Measurements from ENCODE around the gene ATP11B. TPM values are rescaled to one million over a fixed set of nuclear protein-coding genes. Genes with fewer than 3 reads are reported as not detected.

Gene ATP11B
- total RNA-seq, result 59.9 and 69.8 TPM in 2 replicates

DNA sequence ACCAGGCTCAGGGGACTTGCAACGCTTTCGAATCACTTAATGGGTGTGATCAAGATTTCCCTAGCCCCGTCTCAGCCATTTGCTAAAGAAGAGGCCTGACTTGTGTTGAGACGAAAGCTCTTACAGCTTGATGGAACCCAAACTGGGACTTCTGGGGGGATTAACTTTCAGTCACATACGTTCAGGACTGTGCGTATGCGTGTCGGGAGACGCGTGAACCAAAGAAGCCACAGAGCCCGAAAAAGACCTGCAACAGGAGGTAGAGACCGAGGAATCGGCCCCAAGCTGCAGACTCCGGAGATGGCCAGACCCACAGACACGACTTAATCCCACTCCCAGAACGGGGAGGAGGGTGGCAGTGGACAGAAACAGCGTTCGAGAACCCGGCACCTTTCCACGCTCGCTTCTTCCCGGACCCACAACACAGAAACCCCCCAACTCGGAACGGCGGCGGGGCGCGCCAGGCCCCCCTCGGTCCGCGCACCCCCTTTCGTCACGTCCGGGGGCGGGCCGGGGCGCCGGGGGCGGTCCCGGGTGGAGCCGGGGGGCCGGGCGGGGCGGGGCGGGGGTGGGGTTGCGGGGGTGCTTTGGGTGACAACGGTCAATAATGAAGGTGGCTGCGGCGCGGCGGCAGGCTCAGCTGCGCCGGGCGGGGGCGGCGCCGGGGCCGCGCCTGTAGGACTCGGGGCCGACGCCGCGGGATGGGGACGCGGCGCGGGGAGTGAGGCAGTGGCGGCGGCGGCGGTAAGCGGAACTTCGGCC lies at the start of gene ATP11B:
ATP11B (plus strand) TSS at position 604 of the 762 bp plus-strand sequence. CDS start 256 bp downstream, outside the sequence.
- peak; percentile 50 for DNase-seq (ENCODE audit: low read depth)

DNA sequence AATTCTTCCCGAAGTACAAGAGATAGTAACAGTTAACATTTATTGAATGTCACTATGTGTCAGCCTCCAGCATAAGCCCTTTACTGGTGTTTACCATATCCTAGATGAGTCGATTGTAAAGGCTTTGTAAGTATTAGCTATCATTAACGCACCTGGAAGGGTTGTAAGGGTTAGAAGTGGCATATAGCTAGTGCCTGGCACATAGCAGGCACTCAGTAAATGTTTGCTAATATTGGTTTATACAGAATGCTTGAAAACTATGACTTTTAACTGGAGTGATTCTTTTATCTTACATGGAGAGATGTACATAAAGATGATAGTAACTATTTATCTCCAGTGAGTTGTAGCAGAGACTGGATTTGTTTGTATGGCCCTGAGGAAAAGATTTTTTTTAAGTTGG lies 46.3 kb upstream of the ATP11B start:
- DNase-seq (ENCODE audit: low read depth), result no peak

DNA sequence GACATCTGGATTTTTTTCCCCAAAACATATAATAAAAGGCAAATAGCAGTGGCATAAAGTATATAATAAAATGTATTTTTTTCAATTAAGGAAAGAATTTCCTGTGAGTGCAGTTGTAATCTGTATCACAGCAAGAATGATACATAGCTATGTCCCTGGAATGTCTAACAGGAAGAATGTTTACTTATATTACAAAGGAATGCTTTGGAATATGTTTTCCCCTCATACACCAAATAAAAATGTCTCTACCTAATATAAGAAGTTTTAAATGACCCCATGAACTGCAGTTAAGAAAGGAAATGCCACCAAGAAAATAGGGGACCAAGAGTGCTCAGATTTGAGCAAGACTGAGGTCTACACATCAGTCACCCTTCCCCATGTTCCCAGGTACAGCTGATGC lies 38.0 kb upstream of the ATP11B start:
- no peak for DNase-seq (ENCODE audit: low read depth)

DNA sequence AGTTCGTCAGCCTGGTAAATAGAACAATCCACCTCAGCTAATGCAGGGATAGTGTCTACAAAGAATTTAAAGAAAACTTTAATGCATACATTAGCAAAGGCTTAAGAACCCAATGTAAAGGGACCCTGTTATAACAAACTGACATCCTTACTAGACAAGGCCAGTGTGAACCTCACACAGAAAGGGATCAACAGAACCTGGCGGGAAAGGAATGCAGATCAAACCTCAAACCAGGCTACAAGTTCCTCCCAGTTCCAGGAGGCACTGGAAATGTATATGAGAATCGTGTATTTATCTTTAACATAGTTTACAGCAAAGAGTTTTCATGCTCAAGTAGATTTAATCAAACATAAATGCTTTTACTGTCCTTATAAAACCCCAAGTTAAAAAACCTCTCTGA lies 37.6 kb upstream of the ATP11B start:
- DNase-seq (ENCODE audit: low read depth), result no peak

DNA sequence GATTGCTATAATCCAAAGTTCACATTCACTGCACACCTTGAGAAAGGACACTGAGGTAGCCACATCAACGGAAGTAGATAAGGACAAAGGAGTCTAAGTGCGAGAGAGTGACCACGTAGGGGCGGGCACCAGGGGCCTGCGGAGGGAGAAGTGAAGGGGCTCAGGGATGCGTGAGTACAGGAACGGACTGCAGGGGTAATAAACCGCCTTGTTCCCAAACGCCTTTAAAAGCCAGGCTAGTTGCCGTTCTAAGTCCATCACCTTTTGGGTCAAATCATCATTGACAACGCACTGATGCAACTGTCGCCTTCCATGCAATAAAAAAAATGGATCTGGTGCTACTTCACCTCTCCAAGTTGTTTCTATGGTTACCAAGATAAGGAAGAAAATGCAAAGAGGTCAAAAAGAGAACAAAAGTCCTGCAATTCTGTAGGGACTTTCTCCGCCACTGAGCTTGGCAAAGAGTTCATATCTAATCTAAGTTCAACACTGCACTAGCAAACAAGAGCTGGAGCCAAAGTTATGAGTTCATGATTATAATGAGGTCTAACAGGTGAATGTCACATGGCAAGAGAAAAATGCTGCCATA lies 32.6 kb upstream of the ATP11B start:
- DNase-seq (ENCODE audit: low read depth), result no peak

DNA sequence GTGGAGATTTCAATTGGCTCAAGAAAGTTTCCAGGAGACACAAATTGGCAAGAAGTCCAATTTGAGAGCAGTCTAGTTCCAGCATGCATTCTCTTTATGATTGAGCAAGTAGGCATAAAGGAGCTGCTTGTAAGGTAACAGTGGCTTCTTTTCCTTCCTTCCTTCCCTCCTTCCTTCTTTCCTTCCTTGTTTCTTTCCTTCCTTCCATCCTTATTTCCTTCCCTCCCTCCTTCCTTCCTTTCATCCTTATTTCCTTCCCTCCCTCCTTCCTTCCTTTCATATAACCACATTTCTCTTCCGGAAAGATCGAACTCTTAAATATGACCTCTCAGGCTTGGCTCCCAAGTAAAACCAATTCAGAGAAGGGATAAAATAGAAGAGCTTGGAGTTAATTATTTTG lies 29.4 kb upstream of the ATP11B start:
- DNase-seq (ENCODE audit: low read depth), result no peak

DNA sequence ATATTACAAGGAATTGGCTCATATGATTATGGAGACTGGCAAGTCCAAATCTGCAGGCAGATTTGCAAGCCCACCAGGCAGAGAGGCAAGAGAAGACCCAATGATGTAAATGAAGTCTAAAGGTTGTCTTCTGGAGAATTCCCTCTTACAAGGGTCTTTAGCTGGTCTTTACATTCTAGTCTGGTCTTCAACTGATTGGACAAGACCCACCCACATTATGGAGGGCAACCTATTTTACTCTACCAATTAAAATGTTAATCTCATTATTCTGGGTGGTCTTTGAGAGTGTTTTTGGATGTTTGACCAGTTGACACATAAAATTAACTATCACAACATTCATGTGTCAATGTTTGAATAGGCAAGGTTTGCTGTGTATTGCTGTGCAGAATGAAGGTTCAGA lies 28.0 kb upstream of the ATP11B start:
- no peak for DNase-seq (ENCODE audit: low read depth)

DNA sequence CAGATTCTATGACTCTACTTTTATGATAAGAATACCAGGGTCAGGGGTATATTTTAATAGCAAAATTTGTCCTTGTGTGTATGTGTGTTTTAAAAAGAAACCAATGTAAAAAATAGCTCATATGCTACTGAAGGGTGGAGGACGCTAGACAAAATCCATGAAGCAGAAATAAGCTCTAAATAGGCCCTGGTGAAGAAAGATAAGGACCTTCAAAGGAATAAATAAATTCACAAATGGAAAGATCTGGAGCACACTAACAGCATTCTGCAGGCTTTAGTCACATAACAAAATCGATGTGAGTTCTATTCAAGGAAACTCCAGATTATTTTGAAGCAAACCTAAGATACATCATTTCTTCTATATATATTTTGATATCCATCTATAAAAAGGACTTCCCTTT lies 27.2 kb upstream of the ATP11B start:
- no peak for DNase-seq (ENCODE audit: low read depth)

DNA sequence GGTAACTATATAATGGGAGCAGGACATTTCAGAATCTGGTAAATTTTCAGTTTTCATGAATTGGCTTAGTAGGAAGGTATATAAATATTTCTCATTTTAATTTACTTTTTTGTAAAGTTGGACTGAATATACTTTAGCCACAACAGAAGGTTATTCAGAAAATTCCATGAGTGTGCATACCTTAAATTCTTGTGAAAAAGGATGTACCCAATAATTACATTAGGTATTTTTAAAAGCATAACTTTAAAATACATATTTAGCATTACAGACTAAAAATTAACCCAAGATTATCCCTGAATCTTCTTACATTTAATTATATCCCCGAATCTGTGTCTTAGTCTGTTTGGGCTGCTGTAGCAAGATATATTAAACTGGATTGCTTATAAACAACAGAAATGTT lies 24.9 kb upstream of the ATP11B start:
- DNase-seq (ENCODE audit: low read depth), result no peak

DNA sequence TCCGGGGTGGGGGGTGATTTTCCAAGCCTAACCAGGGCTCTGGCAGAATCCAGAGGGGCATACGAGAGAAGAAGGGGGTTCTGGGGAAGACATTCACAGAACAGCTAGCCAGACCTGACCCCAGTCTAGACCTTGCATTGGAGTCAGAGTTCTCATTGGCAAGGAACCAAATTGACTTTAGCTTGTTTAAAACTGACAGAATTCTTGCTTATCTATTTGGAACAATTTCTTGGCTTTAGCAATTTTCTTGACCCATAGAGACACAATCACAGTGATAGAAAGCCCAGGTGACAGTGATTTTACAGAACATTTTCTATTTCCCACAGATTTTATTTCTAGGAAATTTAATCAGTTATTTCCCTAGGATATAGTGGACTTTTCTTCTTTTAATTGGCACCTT lies 23.6 kb upstream of the ATP11B start:
- DNase-seq (ENCODE audit: low read depth), result no peak

DNA sequence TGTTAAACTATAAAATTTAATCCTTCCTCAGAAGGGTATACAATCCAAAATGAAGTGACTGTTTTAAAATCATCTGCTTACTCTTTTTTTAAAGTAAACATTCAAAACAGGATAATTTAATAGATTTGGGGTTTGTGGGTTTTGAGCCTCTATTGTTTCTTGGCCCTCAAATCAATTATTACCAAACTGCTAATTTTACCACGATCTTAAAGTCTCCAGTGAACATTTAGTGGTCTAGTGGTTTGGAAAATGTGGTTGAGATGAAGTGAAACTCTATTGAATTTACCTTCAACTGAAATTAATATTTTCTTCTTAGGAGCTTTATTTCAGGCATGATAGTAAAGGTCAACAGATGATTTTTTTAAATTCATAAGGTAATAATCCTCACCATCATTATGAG lies 11.2 kb upstream of the ATP11B start:
- peak; percentile 26 for DNase-seq (ENCODE audit: low read depth)

DNA sequence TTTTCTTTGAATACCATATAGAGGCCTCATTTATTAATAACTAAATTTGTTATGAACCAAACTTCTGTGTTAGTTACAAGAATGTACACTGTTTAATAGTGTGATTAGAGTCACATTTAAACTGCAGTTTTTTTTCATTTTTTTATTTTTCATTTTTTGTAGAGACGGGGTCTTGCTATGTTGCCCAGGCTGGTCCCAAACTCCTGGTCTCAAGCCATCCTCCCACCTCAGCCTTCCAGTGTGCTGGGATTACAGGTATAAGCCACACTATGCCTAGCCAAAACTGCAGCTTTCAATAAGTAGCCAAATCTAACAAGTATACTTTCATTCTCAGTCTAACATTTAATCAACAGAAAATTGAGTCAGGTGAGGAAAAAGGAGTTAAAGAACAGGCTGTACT lies 10.2 kb upstream of the ATP11B start:
- DNase-seq (ENCODE audit: low read depth), result no peak

DNA sequence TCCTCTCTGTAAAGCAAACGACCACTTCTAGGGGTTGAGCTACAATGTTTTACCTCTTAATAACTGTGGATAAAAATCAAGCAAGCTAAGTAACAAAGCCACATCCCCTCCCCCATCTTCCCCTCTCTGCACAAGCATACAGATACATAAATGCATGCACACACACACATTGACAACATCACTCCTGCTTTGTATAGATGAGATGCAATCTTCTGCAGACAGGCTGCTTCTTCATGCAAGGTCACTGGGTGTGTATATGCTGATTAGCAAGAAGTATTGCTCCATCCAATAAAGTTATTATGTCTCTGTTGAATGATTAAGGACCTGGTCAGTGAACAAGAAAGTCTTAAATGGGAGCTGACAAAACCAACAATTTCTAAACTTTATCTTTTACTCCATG lies 8.8 kb upstream of the ATP11B start:
- DNase-seq (ENCODE audit: low read depth), result no peak

DNA sequence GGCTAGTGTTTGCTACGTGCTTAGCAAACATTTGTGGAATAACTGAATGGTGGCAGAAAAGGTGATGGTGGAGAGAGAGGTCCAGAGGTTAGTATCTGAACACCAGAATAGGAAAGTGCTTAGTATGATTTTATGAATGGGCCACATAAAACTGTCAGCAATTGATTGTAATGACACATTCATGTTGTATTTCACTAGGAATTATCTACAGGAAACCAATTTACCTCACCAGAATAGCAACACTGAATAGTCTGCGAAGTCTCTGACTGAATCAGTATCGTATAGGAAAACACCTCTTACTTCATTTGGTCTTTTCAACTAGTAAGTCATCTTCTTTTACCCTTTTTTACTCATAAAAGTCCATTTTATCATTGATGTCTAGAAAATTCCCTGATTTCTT lies 8.2 kb upstream of the ATP11B start:
- no peak for DNase-seq (ENCODE audit: low read depth)

DNA sequence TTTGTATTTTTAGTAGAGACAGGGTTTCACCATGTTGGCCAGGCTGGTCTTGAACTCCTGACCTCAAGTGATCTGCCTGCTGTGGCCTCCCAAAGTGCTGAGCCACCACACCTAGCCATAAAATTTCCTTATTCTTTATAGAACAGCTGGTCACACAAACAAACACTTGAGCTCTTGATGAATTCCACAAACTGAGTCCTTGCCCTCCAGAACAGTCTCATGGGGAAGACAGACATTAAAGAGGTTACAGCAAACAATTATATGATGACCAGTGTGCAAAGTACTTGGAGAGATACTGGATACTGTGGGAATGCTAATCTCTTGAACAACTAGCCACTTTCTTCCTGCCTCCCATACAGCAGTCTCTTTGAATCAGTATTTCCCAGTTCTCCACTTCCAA lies 7.5 kb upstream of the ATP11B start:
- DNase-seq (ENCODE audit: low read depth), result no peak

DNA sequence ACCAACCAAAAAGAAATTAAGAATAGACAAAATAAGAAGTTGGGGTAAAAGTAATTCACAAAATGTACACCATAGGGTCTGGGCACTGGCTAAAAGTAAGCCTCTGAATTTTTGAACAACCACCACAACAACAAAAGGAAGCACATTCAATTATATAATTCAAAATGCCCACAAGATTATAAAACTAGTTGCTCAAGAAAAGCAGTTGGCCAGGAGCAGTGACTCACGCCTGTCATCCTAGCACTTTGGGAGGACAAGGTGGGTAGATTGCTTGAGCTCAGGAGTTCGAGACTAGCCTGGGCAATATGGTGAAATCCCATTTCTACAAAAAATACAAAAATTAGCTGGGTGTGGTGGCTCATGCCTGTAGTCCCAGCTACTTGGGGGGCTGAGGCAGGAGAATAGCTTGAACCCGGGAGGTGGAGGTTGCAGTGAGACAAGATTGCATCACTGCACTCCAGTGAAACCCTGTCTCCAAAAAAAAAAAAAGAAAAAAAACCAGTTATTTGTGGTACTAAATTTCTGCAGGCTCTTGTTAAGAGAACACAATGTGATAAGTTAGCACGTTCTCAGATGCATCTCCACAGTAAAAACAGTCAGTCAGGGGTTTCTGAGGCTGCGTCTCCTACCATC lies 6.6 kb upstream of the ATP11B start:
- no peak for DNase-seq (ENCODE audit: low read depth)

DNA sequence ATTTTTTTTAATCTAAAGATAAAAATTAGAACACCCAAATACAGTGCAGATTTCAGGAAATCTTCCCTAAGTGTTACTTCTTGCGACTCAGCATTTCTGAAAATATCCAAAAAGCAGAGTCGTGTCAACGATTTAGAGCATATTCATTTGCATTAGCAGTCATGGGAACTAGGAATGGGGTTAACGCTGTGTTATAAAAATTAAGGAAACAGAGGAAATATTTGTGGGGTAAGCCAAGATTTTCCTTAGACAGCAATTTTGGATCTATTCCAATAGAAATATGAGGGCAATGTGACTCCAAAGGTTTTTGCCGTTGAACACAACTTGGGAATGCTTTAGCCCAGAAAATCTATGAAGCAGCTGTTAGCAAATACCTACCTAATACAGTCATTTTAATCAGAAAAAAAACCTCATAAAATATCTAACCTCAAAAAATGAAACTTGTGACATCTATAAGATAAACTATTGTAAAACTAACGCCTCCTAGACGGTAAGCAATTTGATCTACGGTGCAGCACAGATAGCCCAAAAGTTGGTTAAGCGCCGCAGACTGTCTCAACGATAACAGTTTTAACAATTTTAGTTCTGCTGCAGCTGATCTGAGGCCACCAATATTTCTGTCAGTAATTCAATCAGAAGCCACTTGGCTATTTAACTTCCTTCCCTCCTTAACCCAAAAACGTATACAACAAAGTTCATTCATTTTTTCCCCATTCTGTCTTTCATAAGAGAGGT lies 5.8 kb upstream of the ATP11B start:
- DNase-seq (ENCODE audit: low read depth), result no peak

DNA sequence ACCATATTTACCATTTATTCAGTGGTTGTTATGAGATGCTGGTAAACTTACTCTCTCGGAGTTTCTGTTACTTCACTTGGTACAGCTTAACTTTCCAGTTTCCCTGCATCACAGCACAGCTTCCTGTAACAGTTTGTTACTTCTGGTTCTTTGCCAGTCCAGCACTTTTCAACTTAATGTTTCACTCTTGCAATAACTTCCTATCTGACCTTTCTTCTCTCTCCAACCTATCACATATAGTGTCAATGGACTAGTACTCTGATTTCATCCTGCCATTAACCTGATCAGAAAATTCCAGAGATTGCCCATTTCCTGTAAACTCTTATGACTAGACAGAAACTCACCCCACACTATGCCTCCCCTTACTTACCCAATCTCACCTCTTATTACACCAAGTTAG lies 3.9 kb upstream of the ATP11B start:
- DNase-seq (ENCODE audit: low read depth), result peak; percentile 59

DNA sequence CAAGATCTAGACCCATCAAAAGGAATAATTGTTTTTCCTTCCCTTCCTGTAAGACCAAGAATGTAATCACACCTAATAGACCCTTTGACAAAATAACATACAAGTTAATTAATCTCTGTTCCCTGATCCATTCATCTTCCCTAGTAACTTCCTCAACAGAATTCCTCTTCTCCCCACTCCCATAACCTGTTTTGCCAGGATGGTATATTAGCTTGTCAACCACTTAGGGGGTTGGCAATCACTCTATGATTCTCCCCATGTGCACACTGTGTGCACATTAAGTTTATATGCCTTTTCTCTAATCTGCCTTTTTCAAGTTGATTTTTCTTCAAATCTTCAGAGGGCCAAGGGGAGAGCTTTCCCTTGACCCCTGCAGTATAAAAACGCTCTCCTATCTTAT lies 2.7 kb upstream of the ATP11B start:
- no peak for DNase-seq (ENCODE audit: low read depth)

DNA sequence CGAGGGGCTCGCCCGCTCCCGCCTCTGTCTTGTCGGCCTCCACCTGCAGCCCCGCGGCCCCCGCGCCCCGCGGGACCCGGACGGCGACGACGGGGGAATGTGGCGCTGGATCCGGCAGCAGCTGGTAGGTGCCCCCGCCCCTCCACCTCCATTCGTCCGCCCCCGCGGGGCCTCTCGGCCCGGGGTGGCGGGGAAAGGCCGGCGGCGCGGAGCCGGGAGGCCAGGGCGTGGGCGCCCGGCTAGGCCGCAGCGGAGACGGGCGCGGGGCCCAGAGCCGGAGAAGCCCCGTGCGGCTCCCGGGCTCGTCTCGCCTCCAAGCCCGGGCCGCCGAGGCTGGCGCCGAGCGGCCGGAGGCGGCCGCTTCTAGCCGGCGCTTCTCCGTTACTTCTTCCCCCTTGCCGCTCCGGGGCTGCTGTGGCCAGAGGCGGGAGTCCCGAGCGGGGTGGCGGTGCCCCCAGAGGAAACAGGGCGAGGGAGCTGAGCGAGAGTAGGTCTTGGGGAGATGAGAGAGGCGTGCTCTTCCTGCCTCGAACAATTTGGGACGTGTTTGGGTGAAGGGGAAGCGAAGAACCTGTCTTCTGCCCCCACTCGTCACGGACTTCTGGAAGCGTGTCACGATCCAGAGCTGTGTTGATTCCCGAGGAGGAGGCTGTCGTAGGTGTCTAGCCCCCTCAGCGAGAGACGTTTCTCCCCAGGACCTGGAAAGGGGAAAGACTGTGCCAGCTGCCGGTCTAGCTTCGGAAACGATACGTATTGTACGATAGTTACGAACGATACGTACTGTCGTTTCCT lies 555 bp downstream of the ATP11B start:
- no peak for DNase-seq (ENCODE audit: low read depth)

DNA sequence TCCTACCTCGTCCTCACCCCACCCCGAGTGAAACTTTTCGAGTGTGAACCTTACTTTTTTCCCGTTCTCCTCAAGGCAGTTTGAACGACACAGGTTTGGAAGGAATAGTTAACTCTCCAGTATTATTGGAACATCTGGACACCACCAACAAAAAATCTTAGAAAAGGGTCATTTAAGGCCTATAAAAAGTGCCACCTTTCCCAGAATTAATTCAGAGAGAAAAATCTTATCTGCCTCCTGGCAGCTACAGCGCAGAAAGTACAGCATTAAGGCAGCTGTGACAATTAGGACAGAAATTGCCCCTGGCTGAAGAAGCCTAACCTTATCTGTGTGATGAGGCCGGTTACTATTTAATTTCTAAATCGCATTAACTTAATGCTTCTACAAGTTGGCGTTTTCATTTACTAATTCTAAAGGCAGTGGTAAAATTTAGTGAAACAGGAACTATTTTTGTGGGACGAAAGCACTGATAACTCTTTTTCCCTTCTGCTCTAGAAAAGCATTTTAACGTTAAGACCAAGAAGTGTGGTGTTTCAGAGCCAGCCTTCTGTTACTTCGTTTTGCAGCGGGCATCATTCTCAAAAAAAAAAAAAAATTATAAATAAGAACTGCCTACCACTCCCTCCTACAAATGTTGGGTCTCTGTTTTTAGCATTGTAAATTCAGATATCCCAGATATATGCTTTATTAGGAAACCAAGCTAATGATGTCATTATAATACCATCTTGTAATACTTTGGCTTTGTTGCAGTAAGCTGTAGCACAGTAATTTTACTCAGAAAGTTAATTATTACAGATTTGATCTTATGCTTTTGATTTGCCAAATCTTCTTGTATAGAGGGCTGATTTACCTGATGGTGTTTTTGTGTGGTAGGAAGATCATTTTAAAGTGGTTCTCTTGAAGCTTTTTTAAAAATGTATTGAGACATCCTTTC lies 1.4 kb downstream of the ATP11B start:
- peak; percentile 44 for DNase-seq (ENCODE audit: low read depth)
